Endothelial cell (in vitro differentiated cells): ENCODE measurements around the gene PRM2. TPM values are rescaled to one million over a fixed set of nuclear protein-coding genes. Genes with fewer than 3 reads are reported as not detected.
A peak's percentile ranks its signal among the peaks of the same experiment; 100 is the strongest.

Source experiments
- DNase-seq: peaks from one replicate; pipeline ENCODE4 v3.0.0; 2021; ENCODE audit warnings: low spot score
- H3K27ac Mint-ChIP-seq: one replicate; pipeline ENCODE4 v1.8.0; 2021; ENCODE audit warnings: mixed read lengths, inconsistent platforms; ENCODE audit not compliant: unreplicated experiment
- H3K27me3 Mint-ChIP-seq: one replicate; pipeline ENCODE4 v1.8.0; 2021; ENCODE audit warnings: mild to moderate bottlenecking, moderate library complexity, mixed read lengths, inconsistent platforms; ENCODE audit not compliant: unreplicated experiment
- H3K36me3 Mint-ChIP-seq: one replicate; pipeline ENCODE4 v1.8.0; 2021; ENCODE audit warnings: mild to moderate bottlenecking, low read depth, mixed read lengths, inconsistent platforms; ENCODE audit not compliant: unreplicated experiment
- H3K4me1 Mint-ChIP-seq: one replicate; pipeline ENCODE4 v1.8.0; 2021; ENCODE audit warnings: mild to moderate bottlenecking, mixed read lengths, inconsistent platforms; ENCODE audit not compliant: unreplicated experiment
- H3K4me3 Mint-ChIP-seq: one replicate; pipeline ENCODE4 v1.8.0; 2021; ENCODE audit warnings: mild to moderate bottlenecking, mixed read lengths, inconsistent platforms; ENCODE audit not compliant: unreplicated experiment
- H3K9me3 Mint-ChIP-seq: one replicate; pipeline ENCODE4 v1.8.0; 2021; ENCODE audit warnings: mixed read lengths, inconsistent platforms; ENCODE audit not compliant: unreplicated experiment
- CTCF ChIP-seq: fragments of 200-600 bp; sonication (generic); IDR thresholded peaks from one replicate; pipeline ENCODE4 v1.5.0; 2021; ENCODE audit warnings: antibody characterized with exemption; ENCODE audit not compliant: unreplicated experiment
- total RNA-seq: library from RNA; stranded (reverse); fragmentation: NEBNext Ultra II Directional; extraction: Animal tissue kit (Norgen Biotek cat#: 25700); gene quantifications from one replicate; pipeline ENCODE4 v1.2.1, GENCODE V29; 2021; ENCODE audit not compliant: unreplicated experiment

Gene PRM2
- total RNA-seq, 1 donor from 2014 or later, result not detected

DNA sequence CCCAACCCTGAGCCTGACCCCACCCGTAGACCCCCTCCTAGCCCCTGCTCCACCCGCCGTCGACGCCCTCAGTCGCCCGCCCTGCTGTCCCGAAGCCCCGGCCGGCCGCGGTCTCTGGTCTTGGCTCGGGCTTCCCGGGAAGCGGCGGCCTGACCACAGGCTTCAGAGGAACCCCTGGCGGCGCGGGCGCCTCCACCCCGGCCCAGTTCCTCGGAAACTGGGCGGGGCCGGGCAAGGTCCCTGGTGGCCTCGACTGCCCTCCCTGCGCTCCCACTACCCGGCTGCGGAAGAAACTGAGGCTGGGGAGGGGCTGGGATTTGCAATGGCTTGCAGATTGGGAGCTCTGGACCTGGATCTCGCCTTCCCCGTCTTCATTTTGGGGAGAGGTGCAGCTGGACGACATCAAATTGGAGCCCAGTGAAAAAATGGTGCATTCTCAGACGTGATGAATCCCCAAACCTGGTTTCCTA, 19.6 kb downstream of the PRM2 start:
- Mint-ChIP-seq H3K9me3 (no peaks in the 10 kb centered on the region), H3K27ac (no peak overlapping the region), H3K27me3 (peaks cover 11% of the 10 kb centered on the region), H3K4me3 (peak overlapping the region; percentile 89), H3K4me1 (peaks cover 4% of the 10 kb centered on the region), H3K36me3 (no peaks in the 10 kb centered on the region)
- DNase-seq, result peak; percentile 56
- TF ChIP-seq CTCF, result no peak

DNA sequence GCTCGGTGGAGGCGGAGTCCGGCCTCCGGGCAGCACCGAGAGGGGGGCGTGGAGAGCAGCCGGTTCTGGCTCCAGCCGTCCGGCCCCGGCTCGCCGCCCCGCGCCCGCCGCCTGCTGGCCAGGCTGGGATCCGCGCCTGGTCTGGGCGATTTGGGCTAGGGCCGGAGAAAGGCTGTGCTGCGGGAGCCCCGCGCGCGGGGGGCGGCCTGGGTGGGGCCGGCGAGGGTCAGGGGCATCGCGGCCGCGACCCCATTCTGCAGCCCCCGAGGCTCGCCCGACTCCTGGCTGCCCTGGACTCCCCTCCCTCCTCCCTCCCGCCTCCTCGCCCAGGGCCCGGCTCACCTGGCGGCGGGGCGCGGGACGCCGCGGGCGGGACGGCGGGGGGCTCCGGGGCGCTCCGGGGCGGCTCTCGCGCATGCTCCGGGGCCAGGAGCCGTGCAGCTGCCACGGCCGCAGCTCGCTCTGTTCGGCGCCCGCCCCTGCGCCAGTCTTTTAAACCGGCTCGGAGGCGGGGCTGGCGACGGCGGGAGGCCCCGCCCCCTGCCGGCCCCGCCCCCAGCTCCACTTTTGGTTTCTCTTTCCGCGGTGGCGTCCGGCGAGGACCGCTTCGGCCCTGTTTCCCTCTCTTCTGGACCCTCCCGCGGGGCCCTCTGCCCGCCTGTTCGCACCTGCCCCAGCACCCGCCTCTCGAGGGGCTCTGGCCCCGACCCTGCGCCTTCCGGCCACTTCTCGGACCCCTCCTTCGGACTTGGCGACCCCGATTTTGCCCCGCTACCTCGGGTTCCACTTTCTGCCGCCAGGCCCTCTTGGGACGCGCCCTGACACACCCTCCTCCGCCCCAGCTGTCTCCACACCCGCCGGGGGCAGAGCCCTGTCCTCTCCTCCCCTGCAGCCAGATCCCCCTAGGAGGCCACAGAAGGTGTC, 20.3 kb downstream of the PRM2 start, which contains the start of gene SOCS1:
Gene SOCS1, minus strand, starts transcription at position 468 of the 924 bp plus-strand sequence. CDS start 726 bp downstream, outside the sequence.
- Mint-ChIP-seq H3K27me3 (peaks cover 11% of the 10 kb centered on the region), H3K4me3 (peak within 1 kb of the TSS; percentile 89), H3K27ac (peak within 1 kb of the TSS; percentile 42), H3K36me3 (no peaks in the 10 kb centered on the region), H3K9me3 (no peaks in the 10 kb centered on the region), H3K4me1 (peaks cover 4% of the 10 kb centered on the region)
- DNase-seq, result peak; percentile 94
- peak; percentile 99 for TF ChIP-seq CTCF

DNA sequence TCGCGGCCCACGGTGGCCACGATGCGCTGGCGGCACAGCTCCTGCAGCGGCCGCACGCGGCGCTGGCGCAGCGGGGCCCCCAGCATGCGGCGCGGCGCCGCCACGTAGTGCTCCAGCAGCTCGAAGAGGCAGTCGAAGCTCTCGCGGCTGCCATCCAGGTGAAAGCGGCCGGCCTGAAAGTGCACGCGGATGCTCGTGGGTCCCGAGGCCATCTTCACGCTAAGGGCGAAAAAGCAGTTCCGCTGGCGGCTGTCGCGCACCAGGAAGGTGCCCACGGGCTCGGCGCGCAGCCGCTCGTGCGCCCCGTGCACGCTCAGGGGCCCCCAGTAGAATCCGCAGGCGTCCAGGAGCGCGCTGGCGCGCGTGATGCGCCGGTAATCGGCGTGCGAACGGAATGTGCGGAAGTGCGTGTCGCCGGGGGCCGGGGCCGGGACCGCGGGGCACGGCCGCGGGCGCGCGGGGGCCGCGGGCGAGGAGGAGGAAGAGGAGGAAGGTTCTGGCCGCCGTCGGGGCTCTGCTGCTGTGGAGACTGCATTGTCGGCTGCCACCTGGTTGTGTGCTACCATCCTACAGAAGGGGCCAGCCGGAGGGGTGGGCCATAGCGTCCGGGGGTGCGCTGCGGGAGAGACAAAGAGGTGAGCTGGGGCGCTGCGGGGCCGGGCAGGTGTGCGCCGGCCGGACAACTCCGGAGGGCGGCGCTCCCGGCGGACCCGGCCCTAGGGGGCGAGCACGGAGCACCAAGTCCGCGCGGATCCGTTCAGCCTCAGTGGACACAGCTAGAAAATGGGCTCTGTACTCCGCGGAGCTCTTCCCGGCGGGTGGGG, 21.2 kb downstream of the PRM2 start:
- no peak for TF ChIP-seq CTCF
- no peaks in the 10 kb centered on the region for H3K9me3 Mint-ChIP-seq
- H3K27ac Mint-ChIP-seq, result no peak overlapping the region
- no peaks in the 10 kb centered on the region for H3K36me3 Mint-ChIP-seq
- DNase-seq, result peak; percentile 54
- peak overlapping the region; percentile 65 for H3K4me3 Mint-ChIP-seq
- H3K4me1 Mint-ChIP-seq, result peaks cover 4% of the 10 kb centered on the region
- H3K27me3 Mint-ChIP-seq, result peaks cover 13% of the 10 kb centered on the region

DNA sequence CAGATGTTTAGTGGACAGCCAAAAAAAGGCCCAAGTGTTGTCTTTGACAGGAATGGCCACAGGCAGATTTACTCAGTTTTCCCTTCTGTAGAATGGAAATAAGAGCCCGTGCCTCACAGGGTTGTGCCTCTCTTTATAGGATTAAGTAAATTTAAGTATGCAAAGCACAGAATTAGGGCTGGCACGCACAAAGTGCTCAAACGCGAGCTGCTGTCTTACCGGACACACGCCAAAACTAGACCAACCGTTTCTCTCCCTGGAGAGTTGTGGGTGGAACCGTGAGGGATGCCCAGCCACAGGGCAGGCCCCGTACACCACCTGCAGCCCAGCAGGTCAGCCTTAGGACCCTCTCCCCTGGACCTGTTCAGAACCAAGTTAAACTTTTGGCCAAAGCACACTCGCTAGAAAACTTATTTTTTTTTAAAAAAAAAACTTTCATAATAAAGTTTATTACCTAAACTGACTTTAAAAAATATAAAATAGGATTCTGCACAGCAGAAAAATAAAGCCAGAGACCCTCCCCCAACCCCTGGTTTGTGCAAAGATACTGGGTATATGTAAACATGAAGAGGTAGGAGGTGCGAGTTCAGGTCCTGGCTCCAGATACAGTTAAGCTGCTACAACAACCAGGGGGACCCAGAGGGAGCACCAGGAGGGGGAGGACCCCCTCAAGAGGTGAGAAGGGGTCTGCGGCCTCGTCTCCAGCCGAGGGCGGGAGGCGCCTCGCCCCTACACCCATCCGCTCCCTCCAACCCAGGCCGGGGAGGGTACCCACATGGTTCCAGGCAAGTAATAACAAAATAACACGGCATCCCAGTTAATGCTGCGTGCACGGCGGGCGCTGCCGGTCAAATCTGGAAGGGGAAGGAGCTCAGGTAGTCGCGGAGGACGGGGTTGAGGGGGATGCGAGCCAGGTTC, 22.0 kb downstream of the PRM2 start:
- peak overlapping the region; percentile 65 for H3K4me3 Mint-ChIP-seq
- H3K27ac Mint-ChIP-seq, result no peak overlapping the region
- no peaks in the 10 kb centered on the region for H3K9me3 Mint-ChIP-seq
- peaks cover 13% of the 10 kb centered on the region for H3K27me3 Mint-ChIP-seq
- peaks cover 4% of the 10 kb centered on the region for H3K4me1 Mint-ChIP-seq
- TF ChIP-seq CTCF, result no peak
- DNase-seq, result no peak
- H3K36me3 Mint-ChIP-seq, result no peaks in the 10 kb centered on the region
